ENCODE results near the gene SUV39H2. TPM values are rescaled to one million over a fixed set of nuclear protein-coding genes. Genes with fewer than 3 reads are reported as not detected.
"Not testable (repeated sequence)": the region's sequence is repeated elsewhere in the genome, so short reads cannot be mapped to it uniquely, and the experiment has no call there.

SUV39H2 gene
- total RNA-seq, 1 donor from 2014 or later, result 5.9 TPM

DNA sequence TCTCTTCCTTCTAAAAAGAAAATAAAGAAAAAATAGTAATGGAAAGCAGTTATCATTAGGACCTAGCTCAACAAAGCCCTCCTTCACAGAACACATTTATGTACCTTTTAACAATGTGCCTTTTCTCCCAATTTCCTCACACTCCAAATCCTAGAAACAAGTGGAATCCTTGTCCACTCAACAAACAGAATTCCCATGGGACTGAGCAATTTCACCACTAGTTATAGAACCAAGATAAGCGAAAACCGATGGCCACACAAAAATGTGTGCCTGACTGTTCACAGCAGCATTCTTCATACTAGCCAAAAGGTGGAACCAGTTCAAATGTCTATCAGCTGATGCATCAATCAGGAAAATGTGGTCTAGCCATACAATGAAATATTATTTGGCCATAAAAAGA is 57.9 kb downstream of the SUV39H2 start:
- DNase-seq (ENCODE audit: low spot score), result no peak

- DNase-seq (ENCODE audit: low spot score), result not testable (repeated sequence)
These were observed 60.3 kb downstream of the SUV39H2 start for GRCh38 chr10:14938971-14939370.

GRCh38 chr10:14942147-14942949 is 63.7 kb downstream of the SUV39H2 start:
- DNase-seq (ENCODE audit: low spot score), result not testable (repeated sequence)

GRCh38 chr10:14942950-14943338 is 64.3 kb downstream of the SUV39H2 start:
- not testable (repeated sequence) for DNase-seq (ENCODE audit: low spot score)

DNA sequence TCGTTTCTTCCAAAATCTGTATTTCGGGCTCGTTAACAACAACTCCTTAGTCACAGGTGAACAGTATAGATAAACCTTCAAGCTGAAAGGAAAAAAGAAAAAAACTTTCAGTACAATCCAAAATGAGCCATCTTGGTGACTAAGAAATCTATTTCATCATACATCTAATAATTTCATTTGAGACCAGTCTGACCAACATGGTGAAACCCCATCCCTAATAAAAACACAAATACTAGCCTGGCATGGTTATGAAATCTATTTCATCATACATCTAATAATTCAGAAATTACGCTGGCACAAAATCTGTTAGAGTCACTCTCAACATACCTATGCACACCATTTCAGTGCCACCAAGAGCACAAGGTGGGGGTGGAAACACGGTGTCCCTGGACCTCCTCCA is 66.4 kb downstream of the SUV39H2 start:
- no peak for DNase-seq (ENCODE audit: low spot score)

DNA sequence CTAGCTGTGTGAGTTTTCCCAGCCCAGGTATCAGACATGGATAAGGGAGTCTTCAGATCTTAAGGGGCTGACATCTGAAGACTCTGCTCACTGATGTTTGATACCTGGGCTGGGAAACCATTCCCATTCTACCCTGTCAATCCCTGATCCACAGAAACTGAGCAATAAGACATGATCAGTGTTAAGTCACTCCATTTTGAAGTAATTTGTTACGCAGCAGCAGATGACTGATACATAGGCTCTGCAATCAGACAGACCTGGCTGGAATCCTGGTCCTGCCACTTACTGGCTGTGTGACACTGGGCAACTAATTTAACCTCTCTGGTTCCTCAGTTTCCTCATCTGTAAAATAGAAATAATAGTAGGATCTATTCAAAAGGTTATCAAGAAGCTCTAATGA is 68.6 kb downstream of the SUV39H2 start:
- no peak for DNase-seq (ENCODE audit: low spot score)

- no peak for DNase-seq (ENCODE audit: low spot score)
These were observed 70.6 kb downstream of the SUV39H2 start for GRCh38 chr10:14949291-14949690.

- DNase-seq (ENCODE audit: low spot score), result no peak
These were observed 74.3 kb downstream of the SUV39H2 start for GRCh38 chr10:14952851-14953423.

- peak; percentile 29 for DNase-seq (ENCODE audit: low spot score)
These were observed 74.8 kb downstream of the SUV39H2 start for GRCh38 chr10:14953424-14954000.

Other genes starting within 250 kb of the SUV39H2 start
- 145 TPM for gene FAM107B, start 104.0 kb upstream of the SUV39H2 start, total RNA-seq
- 0.98 TPM for gene CDNF, start 40.8 kb upstream of the SUV39H2 start, total RNA-seq
- 8.0 TPM for gene HSPA14, start 40.6 kb upstream of the SUV39H2 start, total RNA-seq
- 10.4 TPM for gene MSANTD7, start 40.6 kb upstream of the SUV39H2 start, total RNA-seq
- 12.0 TPM for gene DCLRE1C, start 75.2 kb downstream of the SUV39H2 start, total RNA-seq
- not detected for gene MEIG1, start 80.5 kb downstream of the SUV39H2 start, total RNA-seq
- not detected for gene OLAH, start 165.1 kb downstream of the SUV39H2 start, total RNA-seq
- gene ACBD7, start 209.9 kb downstream of the SUV39H2 start, total RNA-seq, result 0.40 TPM
- 15.4 TPM for gene RPP38, start 218.5 kb downstream of the SUV39H2 start, total RNA-seq

All from mucosa of gallbladder (tissue), 1 donor.